ENCODE measurements around the gene GNAI3.

DNA sequence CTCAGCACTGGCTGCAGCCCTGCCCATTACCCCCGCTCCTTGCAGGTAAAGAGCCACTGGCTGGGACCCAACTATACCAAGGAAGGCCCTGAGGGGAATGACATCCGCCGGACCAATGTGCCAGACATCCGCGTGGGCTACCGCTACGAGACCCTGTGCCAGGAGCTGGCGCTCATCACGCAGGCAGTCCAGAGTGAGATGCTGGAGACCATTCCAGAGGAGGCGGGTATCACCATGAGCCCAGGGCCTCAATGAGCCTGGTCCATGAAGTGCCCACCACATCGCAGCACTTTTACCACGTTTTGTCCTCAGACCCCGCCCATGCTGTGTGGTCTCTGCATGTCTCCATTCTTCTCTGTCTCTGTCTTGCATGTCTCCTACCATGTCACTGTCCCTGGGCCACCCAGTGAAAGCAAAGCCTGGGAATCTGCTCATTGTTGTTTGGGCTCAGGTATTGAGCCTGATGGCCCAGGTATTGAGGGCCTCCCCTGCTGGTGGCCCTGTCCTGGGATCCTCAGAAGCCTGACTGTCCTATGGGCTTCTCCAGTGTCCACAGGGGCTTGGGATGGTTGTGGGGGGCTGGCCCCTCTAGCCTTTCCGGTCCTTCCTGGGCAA, 82.6 kb downstream of the GNAI3 start:
- TF ChIP-seq, protein P1, sequence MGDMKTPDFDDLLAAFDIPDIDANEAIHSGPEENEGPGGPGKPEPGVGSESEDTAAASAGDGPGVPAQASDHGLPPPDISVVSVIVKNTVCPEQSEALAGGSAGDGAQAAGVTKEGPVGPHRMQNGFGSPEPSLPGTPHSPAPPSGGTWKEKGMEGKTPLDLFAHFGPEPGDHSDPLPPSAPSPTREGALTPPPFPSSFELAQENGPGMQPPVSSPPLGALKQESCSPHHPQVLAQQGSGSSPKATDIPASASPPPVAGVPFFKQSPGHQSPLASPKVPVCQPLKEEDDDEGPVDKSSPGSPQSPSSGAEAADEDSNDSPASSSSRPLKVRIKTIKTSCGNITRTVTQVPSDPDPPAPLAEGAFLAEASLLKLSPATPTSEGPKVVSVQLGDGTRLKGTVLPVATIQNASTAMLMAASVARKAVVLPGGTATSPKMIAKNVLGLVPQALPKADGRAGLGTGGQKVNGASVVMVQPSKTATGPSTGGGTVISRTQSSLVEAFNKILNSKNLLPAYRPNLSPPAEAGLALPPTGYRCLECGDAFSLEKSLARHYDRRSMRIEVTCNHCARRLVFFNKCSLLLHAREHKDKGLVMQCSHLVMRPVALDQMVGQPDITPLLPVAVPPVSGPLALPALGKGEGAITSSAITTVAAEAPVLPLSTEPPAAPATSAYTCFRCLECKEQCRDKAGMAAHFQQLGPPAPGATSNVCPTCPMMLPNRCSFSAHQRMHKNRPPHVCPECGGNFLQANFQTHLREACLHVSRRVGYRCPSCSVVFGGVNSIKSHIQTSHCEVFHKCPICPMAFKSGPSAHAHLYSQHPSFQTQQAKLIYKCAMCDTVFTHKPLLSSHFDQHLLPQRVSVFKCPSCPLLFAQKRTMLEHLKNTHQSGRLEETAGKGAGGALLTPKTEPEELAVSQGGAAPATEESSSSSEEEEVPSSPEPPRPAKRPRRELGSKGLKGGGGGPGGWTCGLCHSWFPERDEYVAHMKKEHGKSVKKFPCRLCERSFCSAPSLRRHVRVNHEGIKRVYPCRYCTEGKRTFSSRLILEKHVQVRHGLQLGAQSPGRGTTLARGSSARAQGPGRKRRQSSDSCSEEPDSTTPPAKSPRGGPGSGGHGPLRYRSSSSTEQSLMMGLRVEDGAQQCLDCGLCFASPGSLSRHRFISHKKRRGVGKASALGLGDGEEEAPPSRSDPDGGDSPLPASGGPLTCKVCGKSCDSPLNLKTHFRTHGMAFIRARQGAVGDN (CRISPR knock-in tag; IDR thresholded peaks at IDR 0.05), result no peak
- TF ChIP-seq ESRRA (CRISPR knock-in tag; IDR thresholded peaks at IDR 0.05; ENCODE audit: low read depth) (no peak), SMC3 (IDR thresholded peaks at IDR 0.05; ENCODE audit: low read length) (no peak)
- TF ChIP-seq, protein P2, sequence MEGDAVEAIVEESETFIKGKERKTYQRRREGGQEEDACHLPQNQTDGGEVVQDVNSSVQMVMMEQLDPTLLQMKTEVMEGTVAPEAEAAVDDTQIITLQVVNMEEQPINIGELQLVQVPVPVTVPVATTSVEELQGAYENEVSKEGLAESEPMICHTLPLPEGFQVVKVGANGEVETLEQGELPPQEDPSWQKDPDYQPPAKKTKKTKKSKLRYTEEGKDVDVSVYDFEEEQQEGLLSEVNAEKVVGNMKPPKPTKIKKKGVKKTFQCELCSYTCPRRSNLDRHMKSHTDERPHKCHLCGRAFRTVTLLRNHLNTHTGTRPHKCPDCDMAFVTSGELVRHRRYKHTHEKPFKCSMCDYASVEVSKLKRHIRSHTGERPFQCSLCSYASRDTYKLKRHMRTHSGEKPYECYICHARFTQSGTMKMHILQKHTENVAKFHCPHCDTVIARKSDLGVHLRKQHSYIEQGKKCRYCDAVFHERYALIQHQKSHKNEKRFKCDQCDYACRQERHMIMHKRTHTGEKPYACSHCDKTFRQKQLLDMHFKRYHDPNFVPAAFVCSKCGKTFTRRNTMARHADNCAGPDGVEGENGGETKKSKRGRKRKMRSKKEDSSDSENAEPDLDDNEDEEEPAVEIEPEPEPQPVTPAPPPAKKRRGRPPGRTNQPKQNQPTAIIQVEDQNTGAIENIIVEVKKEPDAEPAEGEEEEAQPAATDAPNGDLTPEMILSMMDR (CRISPR knock-in tag; IDR thresholded peaks at IDR 0.05), result no peak
